GM04504 (cell line): ENCODE data around the gene UBXN2A.
"Not testable (repeated sequence)": the region's sequence is repeated elsewhere in the genome, so short reads cannot be mapped to it uniquely, and the experiment has no call there.

Source experiments
- DNase-seq: peaks from one replicate; pipeline ENCODE4 v3.0.0-alpha.2; 2012; ENCODE audit warnings: low read depth

UBXN2A gene

DNA sequence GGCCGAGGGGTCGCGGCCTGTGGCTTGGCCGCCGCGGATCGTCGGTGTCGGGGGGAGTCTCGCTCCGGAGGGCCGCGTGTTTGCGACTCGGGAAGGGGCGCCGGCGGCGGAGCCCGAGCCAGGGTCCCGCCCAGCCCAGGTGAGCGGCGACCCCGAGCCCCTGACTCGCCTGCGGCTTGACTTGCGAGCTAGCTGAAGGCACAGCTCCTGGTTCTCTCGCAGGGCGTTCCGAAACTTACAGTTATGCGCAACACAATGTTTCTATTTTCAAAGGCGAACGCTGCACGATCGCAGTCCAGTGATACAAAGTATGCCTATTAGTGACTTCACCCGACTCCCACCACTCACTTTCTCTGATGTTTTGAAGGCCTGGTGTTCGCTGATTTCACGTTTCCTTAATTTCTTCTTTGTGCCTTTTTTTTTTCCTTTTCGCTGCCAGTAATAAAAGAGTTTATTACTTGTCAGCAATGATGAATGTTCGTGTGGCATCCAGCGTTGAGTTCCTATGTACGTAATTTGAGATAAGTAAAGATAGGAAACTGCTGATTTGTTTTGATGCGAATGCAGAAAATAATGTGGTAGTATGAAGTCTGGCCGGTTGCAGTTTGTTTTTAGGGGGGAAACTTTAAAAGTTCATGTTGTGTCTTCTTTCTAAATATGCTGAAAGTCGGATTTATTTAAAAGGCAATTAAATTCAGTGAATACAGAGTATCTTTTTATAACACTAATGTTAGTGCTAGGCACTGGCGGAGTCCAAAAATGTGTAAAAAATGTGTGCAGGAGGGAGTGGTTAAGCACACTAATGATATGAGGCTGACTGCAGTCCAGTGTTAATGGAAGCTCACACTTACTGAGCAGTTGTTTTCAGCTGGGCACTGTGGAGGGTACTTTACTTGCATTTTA, 706 bp downstream of the UBXN2A start:
- DNase-seq, result no peak

GRCh38 chr2:23941644-23942043, 1.4 kb downstream of the UBXN2A start:
- no peak for DNase-seq

GRCh38 chr2:23943666-23944065, 3.4 kb downstream of the UBXN2A start:
- DNase-seq, result no peak

DNA sequence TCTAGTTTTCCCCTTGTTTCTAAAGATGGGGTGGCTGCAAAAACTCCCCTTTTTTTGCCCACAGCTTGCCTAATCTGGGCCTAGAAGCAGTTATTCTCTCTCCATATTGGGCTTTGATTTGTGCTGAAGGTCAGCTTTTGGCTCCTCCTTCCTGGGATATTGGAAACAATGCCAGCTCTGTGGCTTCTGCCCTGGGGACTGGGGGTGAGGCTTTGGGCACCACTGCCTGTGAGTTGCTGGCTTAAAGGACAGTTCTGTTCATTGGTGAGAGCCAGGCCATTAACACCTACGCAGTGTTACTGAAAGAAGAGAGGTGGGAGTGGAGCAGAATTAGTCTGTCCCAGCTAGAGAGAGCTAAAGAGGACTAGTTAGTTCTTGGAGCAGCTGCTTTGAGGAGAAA, 4.3 kb downstream of the UBXN2A start:
- DNase-seq, result no peak

GRCh38 chr2:23944976-23945375, 4.7 kb downstream of the UBXN2A start:
- DNase-seq, result no peak

DNA sequence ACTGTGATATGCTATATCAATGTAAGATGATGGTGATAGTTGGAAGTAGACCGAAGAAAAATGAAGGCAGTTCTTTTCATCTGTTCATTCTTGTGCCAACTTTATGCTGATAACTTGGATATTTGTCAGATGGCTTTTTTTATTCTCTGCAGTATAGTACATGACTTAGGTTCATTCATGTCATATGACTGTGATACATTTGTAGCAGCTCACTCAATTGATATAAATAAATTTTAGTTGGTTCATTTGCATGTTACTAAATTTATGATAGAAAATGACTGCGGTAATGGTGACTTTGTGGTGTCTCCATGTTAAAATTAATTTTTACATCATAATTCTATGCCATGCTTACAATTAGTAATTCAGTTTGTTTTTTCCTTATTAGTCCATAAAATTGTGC, 7.1 kb downstream of the UBXN2A start:
- DNase-seq, result no peak

DNA sequence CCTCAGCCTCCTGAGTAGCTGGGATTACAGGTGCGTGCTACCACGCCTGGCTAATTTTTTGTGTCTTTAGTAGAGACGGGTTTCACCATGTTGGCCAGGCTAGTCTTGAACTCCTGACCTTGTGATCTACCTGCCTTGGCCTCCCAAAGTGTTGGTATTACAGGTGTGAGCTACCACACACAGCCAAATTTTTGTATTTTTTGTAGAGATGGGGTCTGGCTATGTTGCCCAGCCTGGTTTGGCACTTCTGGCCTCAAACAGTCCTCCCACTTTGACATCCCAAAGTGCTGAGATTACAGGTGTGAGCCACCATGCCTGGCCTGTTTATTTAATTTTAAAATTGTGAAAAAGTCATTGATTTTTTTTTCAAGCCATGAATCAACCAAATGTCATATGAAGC, 12.3 kb downstream of the UBXN2A start:
- DNase-seq, result not testable (repeated sequence)

DNA sequence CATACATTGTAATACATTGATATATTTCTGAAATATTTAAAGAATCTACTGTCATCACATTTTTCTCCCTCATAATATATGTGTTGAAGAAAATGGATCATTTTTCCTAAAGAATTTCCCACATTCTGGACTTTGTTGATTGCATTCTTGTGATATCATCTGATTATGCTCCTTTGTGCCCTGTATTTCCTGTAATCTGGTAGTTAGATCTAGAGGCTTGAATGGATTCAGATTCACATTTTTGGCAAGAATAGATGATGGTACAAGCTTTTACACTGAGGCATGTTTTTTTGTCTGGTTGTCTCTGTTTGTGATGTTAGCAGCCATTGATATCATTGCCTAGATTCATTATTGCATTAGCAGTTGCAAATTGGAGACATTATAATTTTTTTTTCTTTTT, 13.4 kb downstream of the UBXN2A start:
- DNase-seq, result no peak

GRCh38 chr2:23954325-23955014, 14.2 kb downstream of the UBXN2A start:
- no peak for DNase-seq

DNA sequence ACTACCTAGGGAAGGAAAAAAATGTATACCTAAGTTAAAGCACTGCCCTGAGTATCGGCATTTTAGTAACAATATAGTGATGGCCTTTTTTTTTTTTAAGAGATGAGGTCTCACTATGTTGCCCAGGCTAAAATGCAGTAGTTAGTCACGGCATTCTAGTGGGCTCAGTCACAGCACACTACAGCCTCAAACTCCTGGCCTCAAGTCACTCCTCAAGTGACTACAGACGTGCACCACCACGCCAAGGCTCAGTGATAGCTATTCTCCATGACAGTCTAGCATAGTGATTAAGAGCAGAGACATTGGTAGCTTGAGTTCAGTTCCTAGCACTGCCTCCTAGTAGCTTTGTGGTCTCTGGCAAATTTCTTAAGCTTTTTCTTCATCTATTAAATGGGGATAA, 27.6 kb downstream of the UBXN2A start:
- no peak for DNase-seq

GRCh38 chr2:23976883-23977282, 36.6 kb downstream of the UBXN2A start:
- no peak for DNase-seq

DNA sequence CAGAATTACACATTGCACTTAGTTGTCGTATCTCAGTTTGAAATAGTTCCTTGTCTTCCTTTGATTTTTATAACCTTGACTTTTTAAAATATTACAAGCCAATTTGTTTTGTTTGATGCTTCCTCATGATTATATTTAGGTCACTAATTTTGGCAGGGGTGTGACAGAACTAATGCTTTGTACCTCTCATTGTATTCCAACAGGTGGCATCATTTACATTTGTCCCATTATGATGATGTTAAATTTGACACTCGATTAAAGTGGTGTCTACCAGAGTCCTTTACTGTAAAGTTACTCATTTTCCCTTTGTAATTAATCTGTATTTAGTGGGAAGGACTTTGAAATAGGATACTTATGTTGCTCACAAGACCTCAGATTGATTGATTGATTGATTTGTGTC, 48.1 kb downstream of the UBXN2A start:
- DNase-seq, result peak; percentile 3

DNA sequence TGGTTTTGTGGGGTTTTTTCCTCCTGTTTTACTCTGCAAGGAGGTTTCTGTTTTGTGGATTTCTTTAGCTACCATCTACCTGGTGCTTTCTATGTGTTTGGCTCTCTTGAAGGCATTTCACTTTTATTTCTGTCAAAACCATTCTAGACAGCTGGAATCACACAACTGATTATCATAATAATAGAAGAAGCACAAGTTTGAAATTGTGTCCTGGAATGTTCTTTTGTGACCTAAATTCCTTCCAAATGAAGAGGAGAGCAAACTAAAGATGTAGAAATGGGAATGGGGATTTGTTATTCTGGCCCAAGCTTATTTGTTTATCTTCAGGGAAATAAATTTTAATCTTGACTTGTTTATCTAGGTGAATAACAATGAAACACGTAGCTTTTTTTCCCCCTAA, 52.7 kb downstream of the UBXN2A start:
- no peak for DNase-seq

GRCh38 chr2:23993736-23994269, 53.5 kb downstream of the UBXN2A start:
- no peak for DNase-seq

- DNase-seq, result no peak
Measured at GRCh38 chr2:23994567-23994966, 54.3 kb downstream of the UBXN2A start.

GRCh38 chr2:24007693-24008092, 67.4 kb downstream of the UBXN2A start:
- no peak for DNase-seq

DNA sequence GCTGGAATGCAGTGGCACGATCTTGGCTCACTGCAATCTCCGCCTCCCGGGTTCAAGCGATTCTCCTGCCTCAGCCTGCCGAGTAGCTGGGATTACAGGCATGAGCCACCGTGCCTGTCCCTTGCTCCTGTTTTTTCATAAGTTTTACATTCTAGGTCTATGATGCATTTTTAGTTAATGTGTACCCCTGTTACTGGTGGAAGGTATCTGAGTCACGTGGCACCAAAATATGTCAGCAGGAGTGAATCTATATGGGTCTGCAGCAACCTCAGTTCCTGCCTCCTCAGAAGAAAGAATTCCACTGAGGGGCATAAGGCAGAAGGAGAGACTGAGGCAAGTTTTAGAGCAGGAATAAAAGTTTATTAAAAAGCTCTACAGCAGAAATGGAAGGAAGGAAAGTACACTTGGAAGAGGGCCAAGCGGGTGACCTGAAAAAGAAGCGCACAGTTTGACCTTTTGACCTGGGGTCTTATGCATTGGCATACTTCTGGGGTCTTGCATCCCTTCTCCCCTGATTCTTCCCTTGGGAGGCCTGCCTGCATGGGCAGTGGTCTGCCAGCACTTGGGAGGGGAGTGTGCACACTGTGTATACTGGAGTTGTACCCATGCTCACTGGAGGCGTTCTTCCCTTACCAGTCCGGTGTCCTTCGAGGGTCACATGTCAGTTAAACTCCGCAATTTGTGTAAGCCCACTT, 68.6 kb downstream of the UBXN2A start:
- DNase-seq, result no peak

DNA sequence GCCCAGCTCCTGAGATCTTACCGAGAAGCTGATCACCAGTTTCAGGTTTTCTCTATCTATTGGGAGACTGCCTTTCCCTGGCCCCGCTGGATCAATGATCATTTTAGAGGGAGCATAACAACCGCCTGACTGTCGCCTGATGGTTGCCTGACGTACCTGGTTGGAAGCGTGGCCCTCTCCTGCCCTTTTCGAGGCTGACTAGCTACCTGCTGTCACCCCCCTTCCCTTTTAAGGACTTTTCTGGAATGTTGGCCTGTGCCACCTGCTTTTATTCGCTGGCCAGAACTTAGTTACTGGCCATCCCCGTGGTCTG, 69.1 kb downstream of the UBXN2A start:
- no peak for DNase-seq

GRCh38 chr2:24009680-24010476, 69.6 kb downstream of the UBXN2A start, which contains the start of gene MFSD2B:
TSS of gene MFSD2B (plus strand) at chr2:24010085. CDS start at chr2:24010097, 12 bp downstream.
- no peak for DNase-seq

DNA sequence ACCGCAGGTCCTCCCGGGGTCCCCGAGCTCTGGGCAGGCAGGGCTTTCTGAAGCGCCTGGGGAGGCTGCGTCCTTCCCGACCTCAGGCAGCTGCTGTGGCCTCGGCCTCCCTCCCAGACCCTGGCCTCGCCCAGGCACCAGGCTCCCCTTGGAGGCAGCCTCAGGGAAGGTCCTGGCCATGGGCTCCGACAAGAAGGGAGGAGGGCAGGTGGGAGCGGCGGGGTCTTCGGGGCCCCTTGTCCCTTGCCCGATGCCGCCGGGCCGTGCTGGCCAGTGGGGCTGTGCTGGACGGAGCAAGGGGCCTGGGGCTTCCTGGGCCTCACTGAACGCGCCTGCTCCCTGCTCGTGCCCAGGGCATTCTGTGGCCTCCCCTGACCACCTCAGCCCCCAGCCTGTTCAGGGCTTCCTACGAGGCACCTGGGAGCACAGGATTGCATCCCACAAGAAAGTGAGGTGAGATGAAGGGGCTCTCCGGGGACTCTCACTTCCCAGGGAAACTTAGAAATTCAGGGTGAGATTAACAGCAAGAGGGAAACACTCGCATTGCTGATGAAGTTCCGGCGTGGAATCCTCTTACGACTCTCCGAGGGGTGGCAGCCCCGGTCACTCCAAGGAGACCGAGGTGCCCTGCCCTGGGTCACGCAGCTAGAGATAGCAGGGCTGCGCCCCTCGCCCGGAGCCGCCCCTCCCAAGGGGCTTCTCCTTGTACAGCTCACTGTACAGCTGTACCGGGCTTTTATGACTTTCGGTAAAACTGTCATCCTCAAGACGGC, 70.4 kb downstream of the UBXN2A start:
- DNase-seq, result no peak
